ENCODE measurements around the gene HSCB.

- TF ChIP-seq CTCF (IDR thresholded peaks at IDR 0.05; ENCODE audit: low read length) (no peak), EZH2 (IDR thresholded peaks at IDR 0.05; ENCODE audit: borderline replicate concordance, low read length) (no peak)
Observed at GRCh38 chr22:28768701-28769393, 27.0 kb downstream of the HSCB start.
